HL-60 (cell line): Measurements from ENCODE around the gene CCDC158.

Source experiments
- DNase-seq, 2 experiments: peaks; one replicate each; pipeline ENCODE4 v3.0.0-alpha.2; 2010 to 2020; ENCODE audit warnings: low read depth in 1 of 2, low spot score in 1 of 2
- H3K27ac ChIP-seq: fragments of 250-450 bp; sonication (Bioruptor Pico); replicated peaks from 2 replicates; pipeline ENCODE4 v1.5.1; 2020; ENCODE audit warnings: mild to moderate bottlenecking, moderate library complexity
- H3K27me3 ChIP-seq: fragments of 250-450 bp; sonication (Bioruptor Pico); 2 replicates; pipeline ENCODE4 v1.5.1; 2021; ENCODE audit warnings: mild to moderate bottlenecking, moderate library complexity; ENCODE audit not compliant: insufficient read depth, poor library complexity, severe bottlenecking
- H3K4me3 ChIP-seq: replicated peaks from 2 replicates; pipeline ENCODE4 v1.5.1; 2011; ENCODE audit warnings: mild to moderate bottlenecking, control low read depth, low read length; ENCODE audit not compliant: insufficient read depth
- CTCF ChIP-seq: IDR thresholded peaks from one replicate; pipeline ENCODE4 v1.5.1; 2011; ENCODE audit warnings: low read length, control low read depth, inconsistent platforms; ENCODE audit not compliant: insufficient read depth
- GABPA ChIP-seq: IDR thresholded peaks from 2 replicates; pipeline ENCODE4 v1.6.1; 2012; ENCODE audit warnings: low read depth
- POLR2AphosphoS5 ChIP-seq: IDR thresholded peaks from 2 replicates; pipeline ENCODE4 v1.6.1; 2012; ENCODE audit warnings: low read depth
- REST ChIP-seq: IDR thresholded peaks from 2 replicates; pipeline ENCODE4 v1.6.1; 2012; ENCODE audit warnings: low read depth; ENCODE audit not compliant: insufficient replicate concordance
- SPI1 ChIP-seq: IDR thresholded peaks from 2 replicates; pipeline ENCODE4 v1.6.1; 2012; ENCODE audit warnings: low read depth, mild to moderate bottlenecking, borderline replicate concordance

Gene CCDC158

GRCh38 chr4:76406081-76406480 lies 14.9 kb downstream of the CCDC158 start:
- Histone ChIP-seq H3K4me3 (no peak overlapping the region), H3K27me3 (peaks cover 4% of the 10 kb centered on the region), H3K27ac (no peak overlapping the region)
- DNase-seq, result no peak
- TF ChIP-seq REST, result no peak

- Histone ChIP-seq H3K4me3 (no peak overlapping the region), H3K27me3 (peaks cover 4% of the 10 kb centered on the region), H3K27ac (no peak overlapping the region)
- no peak for TF ChIP-seq GABPA
- TF ChIP-seq REST, result no peak
- no peak for TF ChIP-seq POLR2AphosphoS5
- no peak for TF ChIP-seq SPI1
- TF ChIP-seq CTCF, result no peak
- no peak for DNase-seq
These were observed 19.3 kb downstream of the CCDC158 start for GRCh38 chr4:76401654-76402053.

GRCh38 chr4:76388160-76388908 lies 32.6 kb downstream of the CCDC158 start:
- DNase-seq, result no peak
- no peak overlapping the region for H3K4me3 ChIP-seq
- no peaks in the 10 kb centered on the region for H3K27me3 ChIP-seq
- TF ChIP-seq GABPA (no peak), REST (no peak), SPI1 (no peak), POLR2AphosphoS5 (no peak), CTCF (no peak)
- H3K27ac ChIP-seq, result no peak overlapping the region
